ENCODE measurements around the gene IL24. TPM values are rescaled to one million over a fixed set of nuclear protein-coding genes. Genes with fewer than 3 reads are reported as not detected.
A peak's percentile ranks its signal among the peaks of the same experiment; 100 is the strongest.

IL24 gene
- total RNA-seq, 1 donor from 2014 or later, result not detected

DNA sequence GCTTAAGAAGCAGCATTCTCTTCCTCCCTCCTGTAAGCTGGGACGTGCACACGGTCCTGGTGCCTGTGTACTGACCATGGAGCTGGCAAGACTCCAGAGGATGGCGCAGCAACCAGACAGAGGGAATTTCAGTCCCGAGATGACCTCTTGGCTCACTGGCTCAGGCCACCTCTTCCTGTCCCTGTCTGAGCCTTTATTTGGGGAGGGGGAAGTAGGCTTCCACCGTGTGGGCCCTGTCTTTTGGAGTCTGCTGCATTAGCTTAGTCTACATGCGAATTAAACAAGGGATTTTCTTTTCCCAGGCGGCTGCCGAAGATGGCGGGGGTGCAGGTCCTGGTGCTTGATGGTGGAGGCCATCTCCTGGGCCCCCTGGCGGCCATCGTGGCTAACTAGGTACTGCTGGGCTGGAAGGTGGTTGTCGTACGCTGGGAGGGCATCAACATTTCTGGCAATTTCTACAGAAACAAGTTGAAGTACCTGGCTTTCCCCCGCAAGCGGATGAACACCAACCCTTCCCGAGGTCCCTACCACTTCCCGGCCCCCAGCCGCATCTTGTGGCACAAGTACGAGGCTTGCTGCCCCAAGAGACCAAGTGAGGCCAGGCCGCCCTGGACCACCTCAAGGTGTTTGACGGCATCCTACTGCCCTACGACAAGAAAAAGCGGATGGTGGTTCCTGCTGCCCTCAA, 10.2 kb downstream of the IL24 start:
- no peak for ATAC-seq (ENCODE audit: low read depth)
- Mint-ChIP-seq H3K9me3 (no peaks in the 10 kb centered on the region), H3K4me3 (no peak overlapping the region), H3K27me3 (no peaks in the 10 kb centered on the region), H3K36me3 (ENCODE audit: low read depth) (peaks cover 87% of the 10 kb centered on the region), H3K27ac (peak overlapping the region; percentile 70), H3K4me1 (peaks cover 80% of the 10 kb centered on the region)
- ChIA-PET POLR2A (interaction anchor here (1.0 to 5.8 kb wide), 6 partner anchors 8 to 436 kb away, joined by 3 to 51 read pairs (median 4); partner anchors contain the start of gene FCMR), CTCF (interaction anchor here (0.7 to 3.9 kb wide), 6 partner anchors 12 to 173 kb away, joined by 3 to 41 read pairs (median 6); no protein-coding TSS in a partner anchor)
- DNase-seq, result no peak
- intact Hi-C loops (cut with micrococcal nuclease), result loop anchor here (5.0 kb wide), 1 partner anchor 115 kb away; no protein-coding TSS in a partner anchor
- TF ChIP-seq, protein P1, sequence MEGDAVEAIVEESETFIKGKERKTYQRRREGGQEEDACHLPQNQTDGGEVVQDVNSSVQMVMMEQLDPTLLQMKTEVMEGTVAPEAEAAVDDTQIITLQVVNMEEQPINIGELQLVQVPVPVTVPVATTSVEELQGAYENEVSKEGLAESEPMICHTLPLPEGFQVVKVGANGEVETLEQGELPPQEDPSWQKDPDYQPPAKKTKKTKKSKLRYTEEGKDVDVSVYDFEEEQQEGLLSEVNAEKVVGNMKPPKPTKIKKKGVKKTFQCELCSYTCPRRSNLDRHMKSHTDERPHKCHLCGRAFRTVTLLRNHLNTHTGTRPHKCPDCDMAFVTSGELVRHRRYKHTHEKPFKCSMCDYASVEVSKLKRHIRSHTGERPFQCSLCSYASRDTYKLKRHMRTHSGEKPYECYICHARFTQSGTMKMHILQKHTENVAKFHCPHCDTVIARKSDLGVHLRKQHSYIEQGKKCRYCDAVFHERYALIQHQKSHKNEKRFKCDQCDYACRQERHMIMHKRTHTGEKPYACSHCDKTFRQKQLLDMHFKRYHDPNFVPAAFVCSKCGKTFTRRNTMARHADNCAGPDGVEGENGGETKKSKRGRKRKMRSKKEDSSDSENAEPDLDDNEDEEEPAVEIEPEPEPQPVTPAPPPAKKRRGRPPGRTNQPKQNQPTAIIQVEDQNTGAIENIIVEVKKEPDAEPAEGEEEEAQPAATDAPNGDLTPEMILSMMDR (IDR thresholded peaks at IDR 0.05), result no peak

DNA sequence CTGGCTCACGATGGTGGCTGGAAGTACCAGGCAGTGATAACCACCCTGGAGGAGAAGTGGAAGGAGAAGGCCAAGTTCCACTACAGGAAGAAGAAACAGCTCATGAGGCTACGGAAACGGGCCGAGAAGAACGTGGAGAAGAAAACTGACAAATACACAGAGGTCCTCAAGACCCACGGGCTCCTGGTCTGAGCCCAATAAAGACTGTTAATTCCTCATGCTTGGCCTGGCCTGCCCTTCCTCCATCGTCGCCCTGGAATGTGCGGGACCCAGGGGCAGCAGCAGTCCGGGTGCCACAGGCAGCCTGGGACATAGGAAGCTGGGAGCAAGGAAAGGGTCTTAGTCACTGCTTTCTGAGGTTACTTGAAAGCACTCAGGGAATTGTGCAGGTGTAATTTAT, 10.8 kb downstream of the IL24 start:
- Mint-ChIP-seq H3K4me1 (peaks cover 86% of the 10 kb centered on the region), H3K36me3 (ENCODE audit: low read depth) (peaks cover 87% of the 10 kb centered on the region), H3K27me3 (no peaks in the 10 kb centered on the region), H3K4me3 (no peak overlapping the region), H3K9me3 (no peaks in the 10 kb centered on the region), H3K27ac (peak overlapping the region; percentile 70)
- no peak for DNase-seq
- CTCF ChIA-PET, result interaction anchor here (0.7 to 2.4 kb wide), 11 partner anchors 11 to 275 kb away, joined by 3 to 31 read pairs (median 10); partner anchors contain the start of genes DYRK3 and FCMR
- ATAC-seq (ENCODE audit: low read depth), result no peak
- TF ChIP-seq, protein P1 (IDR thresholded peaks at IDR 0.05), result no peak
- intact Hi-C loops (cut with micrococcal nuclease), result loop anchor here (5.0 kb wide), 1 partner anchor 116 kb away; no protein-coding TSS in a partner anchor
- POLR2A ChIA-PET, result interaction anchor here (1.5 to 5.8 kb wide), 5 partner anchors 8 to 436 kb away, joined by 3 to 51 read pairs (median 16); partner anchors contain the start of gene FCMR

DNA sequence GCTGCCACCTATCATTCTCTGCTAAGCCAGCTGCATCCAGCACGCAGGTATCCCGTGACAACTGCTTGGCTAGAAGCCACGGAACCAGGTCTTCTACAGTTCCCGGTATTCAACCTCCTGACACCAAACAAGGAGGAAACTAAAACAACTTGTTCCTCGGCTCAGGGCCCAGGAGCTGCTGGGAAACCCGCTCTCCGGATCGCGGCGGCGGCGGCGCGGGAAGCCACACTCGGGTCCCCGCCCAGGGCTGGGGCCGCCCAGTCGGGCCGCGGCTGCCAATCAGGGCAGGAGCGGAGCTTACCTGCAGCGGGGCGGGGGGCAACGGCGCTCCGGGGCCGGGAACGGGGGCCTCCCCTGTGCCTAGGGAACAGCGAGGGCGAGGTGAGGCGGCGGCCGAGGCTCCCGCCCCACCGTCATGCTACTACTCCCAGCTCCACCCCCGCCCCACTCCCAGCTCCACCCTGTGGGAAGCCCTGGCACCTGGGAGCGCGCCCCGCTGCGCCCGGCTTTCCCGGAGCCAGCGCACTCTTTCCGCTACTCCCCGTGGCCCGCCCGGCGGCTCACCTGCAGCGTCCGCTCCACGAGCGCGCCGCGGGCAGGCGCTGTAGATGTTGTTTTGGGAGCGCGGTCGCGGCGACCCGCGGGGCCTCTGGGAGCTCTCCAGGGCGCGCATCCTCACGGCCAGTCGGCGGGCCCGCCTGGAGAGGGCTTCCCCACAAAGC, 12.1 kb downstream of the IL24 start:
- H3K27ac Mint-ChIP-seq, result peak overlapping the region; percentile 88
- H3K4me3 Mint-ChIP-seq, result peak overlapping the region; percentile 62
- peak; percentile 13 for ATAC-seq (ENCODE audit: low read depth)
- DNase-seq, result no peak
- H3K9me3 Mint-ChIP-seq, result no peaks in the 10 kb centered on the region
- no peaks in the 10 kb centered on the region for H3K27me3 Mint-ChIP-seq
- intact Hi-C loops (cut with micrococcal nuclease), result loop anchor here (5.0 kb wide), 1 partner anchor 117 kb away; no protein-coding TSS in a partner anchor
- H3K36me3 Mint-ChIP-seq (ENCODE audit: low read depth), result peaks cover 87% of the 10 kb centered on the region
- H3K4me1 Mint-ChIP-seq, result peaks cover 92% of the 10 kb centered on the region
- TF ChIP-seq, protein P1 (IDR thresholded peaks at IDR 0.05), result no peak
- ChIA-PET POLR2A (interaction anchor here (0.7 to 5.8 kb wide), 13 partner anchors 9 to 251 kb away, joined by 3 to 51 read pairs (median 5); partner anchors contain the start of gene FCMR), CTCF (interaction anchor here (0.7 to 2.4 kb wide), 23 partner anchors 10 to 302 kb away, joined by 3 to 31 read pairs (median 4); partner anchors contain the start of genes DYRK3, FCMR and IL20)

DNA sequence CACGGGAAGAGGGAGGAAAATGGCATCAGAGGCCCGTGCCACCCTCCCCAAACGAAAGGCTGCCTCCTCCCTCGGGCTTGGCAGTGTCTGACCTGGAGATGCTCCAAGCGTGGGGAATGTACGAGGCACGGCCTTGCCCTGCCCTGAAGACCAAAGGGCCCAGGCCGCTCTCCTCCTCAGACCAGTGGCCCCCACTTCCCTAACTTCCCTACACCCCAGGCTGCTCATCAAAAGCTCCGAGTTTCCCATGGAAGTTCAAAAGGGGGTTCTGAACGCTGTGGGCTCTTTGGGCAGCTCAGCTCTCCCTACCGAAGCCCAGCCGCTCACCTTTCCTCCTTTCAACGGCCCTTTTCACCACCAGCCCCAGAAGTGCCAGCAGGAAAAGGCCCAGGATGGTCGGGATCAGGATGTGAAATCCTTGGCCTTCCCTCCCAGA, 12.7 kb downstream of the IL24 start:
- no peak for ATAC-seq (ENCODE audit: low read depth)
- H3K4me1 Mint-ChIP-seq, result peaks cover 92% of the 10 kb centered on the region
- H3K4me3 Mint-ChIP-seq, result peak overlapping the region; percentile 46
- TF ChIP-seq, protein P1 (IDR thresholded peaks at IDR 0.05), result no peak
- peaks cover 87% of the 10 kb centered on the region for H3K36me3 Mint-ChIP-seq (ENCODE audit: low read depth)
- CTCF ChIA-PET, result interaction anchor here (0.7 to 2.4 kb wide), 20 partner anchors 9 to 279 kb away, joined by 3 to 31 read pairs (median 8); partner anchors contain the start of genes DYRK3 and FCMR
- H3K9me3 Mint-ChIP-seq, result no peaks in the 10 kb centered on the region
- no peaks in the 10 kb centered on the region for H3K27me3 Mint-ChIP-seq
- DNase-seq, result no peak
- intact Hi-C loops (cut with micrococcal nuclease), result loop anchor here (5.0 kb wide), 2 partner anchors 118 to 298 kb away; partner anchors contain the start of gene EIF2D
- peak overlapping the region; percentile 66 for H3K27ac Mint-ChIP-seq
- POLR2A ChIA-PET, result interaction anchor here (1.1 to 5.8 kb wide), 10 partner anchors 8 to 183 kb away, joined by 3 to 51 read pairs (median 6); partner anchors contain the start of gene FCMR
